Measurements from ENCODE around the gene SSRP1.

The SSRP1 gene

DNA sequence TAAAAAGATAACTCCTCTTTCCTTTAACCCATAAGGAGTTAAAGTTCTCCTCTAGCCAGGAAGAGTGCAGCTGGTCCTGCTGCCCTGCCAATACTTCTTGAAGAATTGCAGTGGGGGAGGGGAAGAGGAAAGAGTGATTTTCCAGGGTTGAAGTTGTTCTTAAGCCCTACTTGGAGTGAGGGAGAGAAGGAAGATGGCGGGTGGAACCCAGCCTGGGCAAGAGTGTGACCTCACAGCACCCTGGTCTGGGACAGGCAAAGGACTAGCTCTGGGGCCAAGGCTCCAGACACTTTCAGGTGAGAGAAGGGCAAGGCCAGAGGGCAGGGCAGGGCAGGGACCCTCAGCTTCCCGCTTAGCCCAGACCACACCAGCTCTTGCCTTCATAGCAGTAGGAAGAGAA is 17.5 kb downstream of the SSRP1 start:
- peak in 5 of 58 donors; percentile 4 to 21 (median 8) for DNase-seq

DNA sequence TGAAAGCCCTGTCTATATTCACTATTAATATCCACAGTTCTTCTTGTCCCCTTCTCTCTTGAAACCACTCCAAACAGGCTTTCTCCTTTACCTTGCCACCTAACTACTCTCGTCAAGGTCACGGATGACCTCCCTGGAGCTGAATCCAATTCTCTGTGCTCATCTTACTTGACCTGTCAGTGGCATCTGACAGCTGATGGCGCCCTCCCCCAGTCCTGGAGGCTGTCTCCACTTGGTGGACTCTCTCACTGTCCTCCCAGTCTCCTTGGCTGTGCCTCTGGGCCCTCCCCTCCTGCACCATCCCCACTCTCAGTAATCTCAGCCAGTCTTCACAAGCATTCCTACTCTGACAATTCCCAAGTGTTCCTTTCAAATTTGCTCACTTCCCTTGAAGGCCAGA is 19.7 kb downstream of the SSRP1 start:
- no peak for DNase-seq

DNA sequence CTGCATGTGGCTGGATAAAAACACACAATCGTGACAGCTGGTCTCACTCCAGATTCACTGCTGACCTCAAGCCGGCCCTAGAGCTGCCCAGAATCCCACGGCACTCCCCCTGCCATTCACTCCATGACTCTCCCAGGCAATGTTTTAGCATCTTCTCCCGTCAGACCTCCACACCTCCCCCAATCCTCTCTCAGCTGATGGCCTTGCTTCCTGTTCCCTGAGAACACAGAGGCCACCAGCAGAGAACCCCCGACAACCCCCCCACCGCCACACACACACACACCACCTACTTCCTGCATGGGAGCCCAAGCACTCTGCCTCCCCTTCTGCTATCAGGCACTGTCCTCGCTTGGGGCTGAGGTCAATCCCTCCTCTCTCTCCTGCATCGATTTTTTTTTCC is 20.2 kb downstream of the SSRP1 start:
- no peak for DNase-seq

DNA sequence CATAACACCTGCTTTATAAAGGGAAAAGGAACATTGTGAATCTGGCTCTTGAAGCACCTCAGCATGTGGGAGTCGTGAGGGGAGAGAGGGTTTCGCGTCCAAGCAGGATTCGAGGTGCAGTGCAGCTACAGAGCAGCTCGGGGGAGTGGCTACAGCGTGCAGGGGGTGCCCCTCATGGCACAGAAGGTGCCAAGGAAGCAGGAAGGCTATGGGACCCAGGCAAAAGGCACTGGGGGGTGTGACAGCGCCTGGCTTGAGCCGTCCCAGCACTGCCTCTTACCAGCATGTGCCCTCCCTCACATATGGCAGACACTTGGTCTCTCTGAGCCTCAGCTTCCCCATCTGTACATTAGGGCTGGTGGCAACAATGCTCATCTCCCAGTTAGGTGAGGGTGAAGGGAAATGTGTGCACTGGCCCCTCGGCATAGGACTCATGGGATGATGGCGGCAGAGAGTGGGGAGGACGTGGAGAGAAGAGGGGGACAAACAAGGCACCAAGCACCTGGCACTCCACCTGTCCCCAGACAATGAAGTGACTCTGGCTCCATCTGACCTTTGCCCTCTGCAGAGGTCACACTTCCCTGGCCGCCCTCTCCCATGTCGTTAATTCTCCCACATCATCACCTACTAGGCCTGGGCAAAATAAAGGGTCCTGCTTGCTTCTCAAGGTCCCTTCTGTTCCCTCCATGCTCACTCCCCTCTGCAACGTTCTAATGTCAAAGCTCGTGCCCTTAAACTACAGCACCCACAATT is 21.3 kb downstream of the SSRP1 start:
- DNase-seq: no peak

DNA sequence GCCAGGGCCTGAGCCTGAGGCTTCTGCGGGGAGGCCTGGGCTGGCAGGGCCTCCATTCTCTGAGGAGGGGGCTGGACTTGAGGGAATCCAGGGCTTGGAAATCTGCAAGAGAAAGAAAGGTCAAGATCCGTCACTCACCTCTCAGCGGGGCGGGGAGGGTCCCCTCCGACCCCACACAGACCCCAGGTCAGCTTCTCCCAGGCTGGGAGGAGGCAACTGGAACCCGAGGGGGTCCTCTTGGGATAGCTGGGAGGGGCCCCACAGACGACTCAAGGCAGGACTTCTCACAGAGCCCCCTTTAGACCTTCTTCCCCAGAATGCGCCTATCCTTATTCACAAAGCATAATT is 21.9 kb downstream of the SSRP1 start:
- no peak for DNase-seq

DNA sequence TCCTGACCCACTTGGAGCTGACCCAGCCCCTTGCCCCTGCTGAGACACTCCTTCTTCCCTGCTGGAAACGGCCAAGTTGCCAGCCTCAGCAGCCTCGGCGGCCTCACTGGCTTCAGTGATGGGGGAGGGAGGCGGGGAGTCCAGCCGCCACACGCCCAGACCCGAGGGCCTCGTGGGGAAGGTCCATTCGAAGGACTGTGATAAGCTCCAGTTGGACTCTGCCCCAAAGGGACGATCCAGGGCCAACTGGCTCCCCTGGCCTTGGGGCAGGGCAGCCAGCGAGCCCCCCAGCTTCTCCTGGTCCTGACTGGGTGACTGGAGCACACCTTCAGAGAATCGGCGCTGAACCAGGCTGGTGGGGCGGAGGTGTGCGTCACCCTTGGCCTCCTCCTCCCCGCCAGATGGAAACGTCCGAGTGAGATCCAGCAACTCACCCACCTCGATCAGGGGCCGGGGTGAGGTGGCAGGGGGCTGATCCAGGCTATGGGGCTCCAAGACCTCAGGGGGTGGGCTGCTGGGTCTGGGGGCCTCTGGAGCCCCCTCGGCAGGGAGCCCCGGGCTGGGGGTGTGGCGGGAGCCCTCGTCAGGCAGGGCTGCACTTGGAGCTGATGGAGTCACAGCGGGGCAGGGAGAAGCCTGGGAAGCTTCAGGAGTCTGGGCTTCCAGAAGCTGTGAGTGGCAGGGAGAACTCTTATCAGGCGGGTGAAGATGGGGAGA is 22.5 kb downstream of the SSRP1 start:
- no peak for DNase-seq

DNA sequence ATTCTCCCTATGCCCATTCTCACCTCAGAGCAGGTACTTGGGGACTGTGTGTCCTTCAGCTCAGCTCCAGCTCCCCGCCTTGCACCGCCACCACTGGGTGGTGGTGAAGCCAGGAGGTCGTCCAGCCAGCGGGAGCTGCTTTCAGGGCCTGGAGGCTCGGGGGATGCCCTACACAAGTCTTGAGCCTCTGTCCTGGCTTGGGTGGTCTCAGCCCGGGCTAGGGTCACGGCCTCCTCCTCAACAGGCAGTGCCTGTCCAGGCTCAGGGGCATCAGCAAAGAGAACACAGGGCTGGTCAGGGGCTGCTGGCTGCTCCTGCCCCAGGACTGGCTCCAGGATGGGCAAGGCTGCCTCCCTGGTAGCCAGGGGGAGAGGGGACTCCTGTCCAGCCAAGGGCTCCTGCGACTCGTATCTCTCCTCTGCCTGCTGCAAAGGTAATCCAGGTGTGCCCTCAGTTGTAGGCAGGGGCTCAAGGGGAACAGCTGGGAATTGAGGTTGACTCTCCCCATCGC is 23.1 kb downstream of the SSRP1 start:
- DNase-seq: no peak

DNA sequence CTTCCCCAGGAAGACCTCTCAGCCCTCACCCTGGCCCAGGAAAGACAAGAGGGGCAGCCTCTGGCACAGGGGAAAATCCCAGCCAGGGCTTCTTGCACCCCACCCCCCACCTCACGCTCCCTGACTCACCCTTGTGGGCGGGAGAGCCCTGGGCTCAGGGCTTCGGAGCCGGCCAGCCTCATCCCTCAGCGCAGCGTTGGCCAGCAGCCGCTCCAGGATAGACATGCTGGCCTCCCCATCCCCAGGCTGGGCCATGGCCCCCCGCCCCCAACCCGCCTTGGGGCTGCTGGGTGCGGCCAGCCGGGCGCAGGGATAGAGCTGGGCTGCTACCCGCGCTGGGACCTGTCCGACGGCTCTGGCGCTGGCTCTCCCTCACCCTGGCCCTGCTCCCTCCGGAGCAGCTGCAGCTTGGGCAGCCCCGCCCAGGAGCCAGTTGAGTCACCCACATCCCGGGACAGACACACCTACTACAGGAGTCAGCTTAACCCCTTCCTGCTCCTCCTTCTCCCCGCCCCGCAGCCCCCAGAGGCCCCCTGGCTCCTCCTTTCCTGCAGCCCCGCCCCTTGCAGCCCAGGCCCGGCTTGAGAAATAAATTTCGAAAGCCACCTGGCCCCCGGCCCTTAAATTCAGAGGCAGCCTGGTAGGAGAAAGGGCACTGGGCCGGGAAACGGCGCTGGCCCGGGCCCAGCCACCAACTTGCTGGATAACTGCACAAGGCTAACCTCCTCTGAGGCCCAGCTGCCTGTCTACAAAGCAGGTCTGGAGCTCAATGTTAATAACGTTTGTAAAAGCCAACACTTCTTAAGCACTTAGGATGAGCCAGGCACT is 24.4 kb downstream of the SSRP1 start:
- DNase-seq: peak in 48 of 58 donors; percentile 27 to 95 (median 63)

DNA sequence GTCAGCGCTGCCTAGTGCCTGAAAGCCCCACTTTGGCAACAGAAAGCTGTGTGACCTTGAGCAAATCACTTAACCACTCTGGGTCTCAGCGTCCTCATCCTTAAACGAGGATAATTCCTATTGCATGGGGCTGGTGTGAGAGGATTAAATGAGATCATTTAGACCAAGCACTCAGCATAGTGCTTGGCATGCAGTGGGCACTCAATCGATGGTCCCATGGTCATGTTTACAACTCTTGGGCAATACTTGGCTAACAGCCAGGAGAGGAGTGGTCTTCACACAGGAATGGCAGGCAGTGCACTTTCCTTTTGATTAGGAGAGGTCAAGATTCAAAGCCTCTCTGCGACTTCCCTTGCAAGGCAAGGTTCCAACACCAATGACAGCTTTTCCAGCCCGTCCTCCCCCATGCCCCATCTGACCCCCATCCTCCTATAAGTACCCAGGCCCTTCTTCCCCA is 25.0 kb downstream of the SSRP1 start:
- peak in 2 of 58 donors; percentile 9 to 24 for DNase-seq

DNA sequence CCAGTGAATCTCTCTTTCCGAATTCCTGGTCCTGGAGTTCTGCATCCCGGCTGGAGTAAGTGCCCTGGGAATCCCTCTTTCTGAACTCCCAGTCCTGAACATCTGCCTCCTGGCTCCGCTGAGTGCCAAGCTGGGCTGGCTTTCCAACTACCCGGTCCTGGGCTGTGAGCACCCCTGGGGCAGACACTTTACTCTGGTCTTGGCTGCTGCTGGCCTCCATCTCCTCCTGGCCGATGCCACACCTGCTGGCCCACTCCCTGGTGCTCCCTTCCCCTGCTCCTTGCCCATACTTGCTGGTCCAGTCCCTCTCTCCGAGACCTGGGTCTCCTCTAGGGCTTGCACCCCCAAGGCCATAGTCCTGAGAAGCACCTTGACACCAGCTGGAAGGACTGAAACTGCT is 25.6 kb downstream of the SSRP1 start:
- DNase-seq: no peak

DNA sequence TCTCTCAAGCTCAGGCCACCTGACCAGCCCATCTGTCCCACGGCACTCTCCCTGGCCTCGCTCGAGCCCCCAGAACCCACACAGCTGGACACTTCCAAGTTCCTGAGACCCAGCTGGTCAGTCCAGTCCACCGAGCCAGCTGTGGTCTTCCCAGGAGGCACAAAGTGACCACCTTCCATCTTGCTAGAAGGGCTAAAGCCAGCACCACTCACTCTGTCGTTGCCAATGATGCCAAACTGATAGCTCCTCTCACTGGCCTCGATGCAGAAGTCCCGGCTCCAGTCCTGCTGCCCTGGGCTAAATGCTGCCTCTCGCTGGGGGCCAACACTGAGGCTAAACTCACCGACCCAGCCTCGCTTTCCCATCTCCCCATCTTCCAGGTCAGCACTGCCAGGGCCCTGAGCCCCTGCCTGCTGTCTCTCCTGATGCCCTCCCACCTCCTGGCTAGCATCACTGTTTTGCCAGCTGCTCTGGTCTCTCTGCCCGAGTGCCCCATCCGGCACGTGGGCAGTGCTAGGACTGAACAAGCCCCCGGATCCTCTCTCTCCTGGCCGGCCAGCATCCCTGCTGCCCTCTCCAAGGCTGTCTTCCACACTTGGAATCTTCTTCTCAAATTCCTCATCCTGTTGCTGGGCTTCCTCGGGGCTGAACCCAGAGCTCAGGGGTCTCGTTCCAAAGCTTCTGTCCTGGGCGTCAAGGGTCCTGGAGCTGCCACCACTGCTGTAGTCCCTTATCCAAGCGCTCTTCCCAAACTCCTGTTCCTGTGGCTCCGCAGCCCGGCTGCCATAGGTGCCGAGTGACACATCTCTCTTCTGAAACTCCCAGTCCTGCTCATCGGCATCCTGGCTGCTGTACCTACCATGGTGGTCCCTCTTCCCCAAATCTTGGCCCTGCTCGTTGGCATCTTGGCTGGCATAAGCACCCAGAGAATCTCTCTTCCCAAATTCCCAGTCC is 26.3 kb downstream of the SSRP1 start:
- no peak for DNase-seq

DNA sequence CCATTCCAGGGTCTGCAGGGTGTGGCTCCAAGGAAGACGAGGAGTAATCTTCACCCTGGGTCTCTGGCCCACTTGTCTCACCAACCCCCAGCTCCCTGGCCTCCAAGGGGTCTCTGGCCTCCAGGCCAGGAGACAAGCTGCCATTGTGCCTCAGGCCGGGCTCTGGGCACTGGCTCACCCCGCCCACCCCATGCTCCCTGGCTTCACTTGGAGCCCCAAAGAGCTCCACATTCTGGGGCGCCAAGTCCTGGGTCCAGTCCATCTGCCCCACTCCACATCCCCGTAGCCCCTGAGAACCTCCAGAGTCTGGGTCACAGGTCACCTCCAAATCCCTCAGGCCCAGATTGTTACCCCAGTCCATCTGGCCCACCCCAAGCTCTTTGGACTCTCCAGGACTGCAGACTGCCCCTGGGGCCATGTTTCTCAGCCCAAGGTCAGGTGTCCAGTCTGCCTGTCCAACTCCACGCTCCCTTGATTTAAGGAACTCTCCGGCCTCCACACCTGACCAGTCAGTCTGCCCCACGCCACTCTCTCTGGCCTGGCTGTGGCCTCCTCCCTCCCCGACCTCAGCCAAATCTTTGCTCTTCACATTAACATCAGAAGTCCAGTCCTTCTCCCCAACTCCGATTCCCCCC is 27.1 kb downstream of the SSRP1 start:
- DNase-seq: no peak

DNA sequence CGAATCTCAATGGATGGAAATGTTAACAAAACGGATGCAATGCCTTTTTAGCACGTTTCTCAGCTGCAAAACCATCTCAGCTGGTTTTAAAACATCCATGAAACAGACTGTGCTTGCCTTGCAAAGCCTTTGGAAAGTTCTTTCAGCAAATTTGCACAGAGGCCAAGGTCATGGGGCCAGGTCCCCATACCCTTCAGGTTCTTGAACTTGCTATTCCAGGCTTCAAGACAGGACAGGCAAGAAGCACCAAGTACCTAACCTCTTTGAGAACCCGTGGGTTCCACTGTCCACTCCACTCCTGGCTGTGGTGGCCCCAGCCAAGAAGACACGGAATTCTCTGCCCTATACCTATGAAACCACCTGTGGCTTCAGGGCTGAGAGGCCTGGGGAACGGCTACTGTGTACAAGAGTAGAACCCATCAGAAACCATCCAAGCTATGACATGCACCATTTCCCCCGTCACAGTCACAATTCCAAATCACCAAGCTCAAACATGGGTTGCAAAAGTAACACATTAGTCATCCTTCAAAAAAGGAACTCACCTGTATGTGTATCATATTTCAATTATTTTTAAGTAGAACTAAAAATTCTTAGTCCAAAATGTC is 27.9 kb downstream of the SSRP1 start:
- no peak for DNase-seq

DNA sequence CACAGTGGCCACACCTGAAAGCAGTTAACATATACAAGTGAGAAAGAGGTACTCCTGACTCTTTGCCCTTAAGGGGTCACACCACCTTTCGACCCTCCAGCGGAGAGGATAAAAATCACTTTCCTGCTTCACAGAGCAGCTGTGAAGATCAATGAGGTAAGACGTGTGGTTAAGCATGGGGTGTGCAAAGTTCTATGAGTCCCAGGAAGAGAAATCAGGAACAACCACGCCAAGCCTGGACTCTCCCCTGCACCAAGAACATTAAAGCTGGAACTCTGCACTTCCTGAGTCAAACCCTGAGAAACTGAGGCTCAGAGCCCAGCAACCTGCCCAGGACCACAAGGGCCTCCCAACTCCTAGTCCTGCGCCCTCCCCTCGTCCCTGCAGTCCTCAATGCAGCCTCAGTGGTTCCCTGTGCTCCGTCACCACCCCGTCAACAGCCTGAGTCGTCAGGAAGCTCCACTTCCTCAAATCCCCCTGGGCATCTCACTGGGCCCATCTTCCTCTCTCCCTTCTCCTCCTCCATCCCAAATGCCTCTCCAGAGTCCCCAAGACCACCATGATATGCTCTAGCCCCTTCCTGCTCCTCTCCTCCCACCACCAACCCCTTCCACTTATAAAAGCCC is 28.6 kb downstream of the SSRP1 start:
- DNase-seq: no peak

DNA sequence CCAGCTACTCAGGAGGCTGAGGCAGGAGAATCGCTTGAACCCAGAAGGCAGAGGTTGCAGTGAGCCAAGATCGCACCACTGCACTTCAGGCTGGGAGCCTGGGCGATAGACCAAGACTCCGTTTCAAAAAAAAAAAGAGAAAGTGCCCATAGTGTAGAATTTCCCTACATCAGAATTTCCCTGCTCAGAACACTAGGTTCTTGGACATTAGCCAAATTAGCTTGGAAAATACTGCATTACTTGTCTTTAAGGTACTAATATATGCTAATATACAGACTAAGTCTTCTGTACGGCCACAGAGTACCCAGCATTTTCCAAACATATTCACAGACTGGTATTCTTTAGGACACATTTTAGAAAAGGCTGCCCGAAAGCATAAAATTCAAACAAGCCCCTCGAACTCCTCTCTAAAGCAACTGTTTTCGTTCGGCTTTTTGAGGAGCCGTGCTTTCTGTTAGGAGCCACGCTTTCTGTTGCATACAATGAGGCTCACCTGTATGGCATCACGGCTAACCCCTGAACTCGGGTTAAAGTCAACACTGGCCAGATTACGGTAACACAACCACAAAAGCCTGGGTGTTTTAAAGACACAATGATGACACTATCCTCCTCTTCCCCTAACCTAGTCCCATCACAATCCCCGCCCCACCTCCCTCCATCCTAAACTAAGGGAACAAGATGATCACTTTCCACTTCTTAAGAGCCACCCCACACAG is 29.4 kb downstream of the SSRP1 start:
- no peak for DNase-seq

DNA sequence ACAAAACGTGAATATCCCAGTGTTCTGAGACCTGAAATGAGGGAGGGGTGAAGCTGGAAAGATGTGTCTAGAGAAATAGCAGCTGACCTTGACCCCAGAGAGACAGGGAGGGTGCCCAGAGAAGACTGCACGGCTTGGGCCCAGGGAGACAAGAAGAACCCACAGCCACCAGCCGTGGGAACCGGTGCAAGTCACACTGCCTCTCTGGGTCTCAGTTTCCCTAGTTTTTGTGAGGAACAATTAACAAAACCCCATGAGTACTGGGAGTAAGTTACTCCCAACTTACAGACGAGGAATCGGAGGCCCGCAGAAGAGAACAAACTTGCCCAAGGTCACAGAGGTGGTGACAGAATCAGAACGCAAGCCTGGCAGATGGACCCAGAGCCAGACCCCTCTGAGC is 30.2 kb downstream of the SSRP1 start:
- no peak for DNase-seq

DNA sequence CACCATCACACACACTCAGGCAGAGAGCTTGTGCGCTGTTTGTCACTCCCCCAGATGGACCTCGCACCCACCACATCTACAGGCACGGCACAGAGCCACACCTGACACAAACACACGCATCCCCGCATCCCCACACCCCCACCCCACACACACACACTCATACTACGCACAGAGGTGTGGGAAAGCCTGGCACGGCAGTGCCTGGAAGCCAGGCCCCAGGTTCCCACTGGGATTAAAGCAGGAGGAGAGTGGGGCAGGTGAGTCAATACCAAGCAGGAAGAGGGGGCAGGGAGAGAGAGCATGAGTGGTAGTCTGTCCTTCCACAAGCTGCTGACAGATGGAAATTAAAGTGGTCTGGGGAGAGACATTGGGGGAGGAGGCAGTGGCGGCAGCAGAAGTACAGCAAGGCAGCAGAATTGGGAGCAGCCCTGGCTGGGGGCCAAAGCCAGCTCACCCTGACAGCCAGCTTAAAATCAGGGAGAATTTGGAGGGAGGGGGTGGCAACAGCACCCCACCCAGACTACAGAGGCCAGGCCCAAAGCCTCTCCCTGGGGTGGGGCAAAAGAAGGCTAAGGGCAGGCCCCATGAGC is 31.6 kb downstream of the SSRP1 start:
- DNase-seq: peak in 4 of 58 donors; percentile 6 to 30 (median 10)
